Stimulated activated CD4-positive, alpha-beta T cell treated with anti-CD3 and anti-CD28 coated beads, Interleukin-1b, Interleukin-23, amount 100 ng/mL, for 4 hours (primary cell): ENCODE results near the gene CACNA1H.
"Not testable (repeated sequence)": the region's sequence is repeated elsewhere in the genome, so short reads cannot be mapped to it uniquely, and the experiment has no call there.

Source experiments
- DNase-seq, 2 donors: peaks; one replicate each; pipeline ENCODE4 v3.0.0-alpha.2; 2020; ENCODE audit warnings: low read depth in 2 of 2

The CACNA1H gene

DNA sequence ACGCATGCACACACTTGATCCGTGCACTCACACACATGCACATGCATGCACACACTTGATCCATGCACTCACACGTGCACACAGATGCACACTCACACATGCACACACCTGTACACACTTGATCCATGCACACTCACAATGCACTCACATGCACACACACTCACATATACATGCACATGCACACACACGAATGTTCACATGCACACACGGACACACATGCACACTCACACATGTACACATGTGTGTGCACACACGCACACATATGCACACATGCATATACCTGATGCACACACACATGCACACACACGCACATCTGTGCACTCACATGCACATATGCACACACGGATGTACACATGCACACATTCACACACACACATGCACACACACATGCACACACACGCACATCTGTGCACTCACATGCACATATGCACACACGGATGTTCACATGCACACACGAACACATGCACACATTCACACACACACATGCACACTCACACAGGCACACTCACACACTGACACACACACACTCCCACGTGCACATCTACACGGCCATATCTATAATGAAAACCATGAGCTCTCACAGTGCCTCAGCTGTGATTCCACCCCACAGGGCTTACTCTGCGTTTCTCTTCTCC is 95.1 kb downstream of the CACNA1H start:
- DNase-seq, result not testable (repeated sequence)

DNA sequence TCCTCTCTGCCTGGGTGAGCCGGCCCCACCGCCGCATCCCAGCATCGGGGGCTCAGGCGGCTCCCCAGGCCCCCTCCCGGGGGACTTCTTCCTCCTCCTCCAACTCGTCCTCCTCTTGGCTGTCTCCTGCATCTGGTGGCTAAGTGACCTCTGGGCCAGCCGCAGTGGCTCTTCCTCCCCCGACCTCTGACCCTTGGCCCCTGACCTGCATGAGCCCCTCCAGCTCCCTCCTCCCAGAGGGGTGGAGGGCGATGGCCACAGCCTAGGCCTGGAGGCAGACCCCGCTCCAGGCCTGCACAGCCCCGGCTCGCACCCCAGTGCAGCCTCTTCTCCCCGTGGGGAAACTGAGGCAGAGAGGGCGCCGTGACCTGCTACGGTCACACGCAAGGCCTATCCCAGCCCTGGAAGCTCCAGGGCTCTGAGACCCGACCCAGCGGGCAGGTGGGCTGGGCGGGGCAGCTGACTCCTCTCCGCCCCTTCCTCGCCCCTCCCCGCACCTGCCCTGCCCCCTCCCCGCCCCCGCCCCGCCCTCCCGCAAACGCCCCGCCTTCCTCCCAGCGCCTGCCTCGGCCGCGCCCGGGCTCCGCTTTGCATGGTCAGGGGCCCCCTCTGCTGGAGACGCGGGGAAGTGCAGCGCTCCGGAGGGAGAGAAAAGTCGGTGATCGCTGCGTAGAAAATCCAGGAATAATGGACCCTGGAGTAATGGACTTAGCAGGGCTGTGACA is 96.3 kb downstream of the CACNA1H start:
- not testable (repeated sequence) for DNase-seq

DNA sequence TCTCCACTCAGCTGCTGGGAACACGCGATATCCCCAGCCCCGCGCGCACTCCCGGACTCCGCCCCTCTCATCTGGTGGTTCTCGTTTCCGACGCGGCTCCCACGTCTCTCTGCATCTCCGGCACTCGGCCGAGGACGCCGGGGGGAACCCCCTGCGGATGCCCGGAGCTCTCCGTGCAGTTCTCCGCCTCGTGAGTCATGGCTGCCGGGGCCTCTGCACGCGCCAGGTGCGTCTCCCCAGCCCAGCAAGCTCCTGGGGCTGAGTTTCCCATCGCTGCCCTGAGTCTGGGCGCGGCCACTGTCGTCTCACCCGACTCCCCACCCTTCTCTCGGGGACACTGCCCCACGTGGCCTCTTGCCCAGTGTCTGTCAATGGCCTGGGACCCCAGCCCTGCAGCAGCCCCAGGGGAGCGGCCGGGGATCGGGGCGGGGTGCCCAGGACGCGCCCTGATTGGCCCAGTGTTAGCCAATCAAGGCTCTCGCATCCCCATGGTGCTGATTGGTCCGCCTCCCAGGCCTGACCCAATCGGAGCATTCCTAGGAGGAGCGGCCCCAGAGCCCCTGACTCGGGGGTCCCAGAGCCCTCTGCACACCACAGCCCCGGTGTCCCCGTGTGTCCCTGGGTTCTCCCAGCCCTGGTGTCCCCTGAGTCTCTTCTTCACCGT is 100.9 kb downstream of the CACNA1H start:
- DNase-seq, result not testable (repeated sequence)

DNA sequence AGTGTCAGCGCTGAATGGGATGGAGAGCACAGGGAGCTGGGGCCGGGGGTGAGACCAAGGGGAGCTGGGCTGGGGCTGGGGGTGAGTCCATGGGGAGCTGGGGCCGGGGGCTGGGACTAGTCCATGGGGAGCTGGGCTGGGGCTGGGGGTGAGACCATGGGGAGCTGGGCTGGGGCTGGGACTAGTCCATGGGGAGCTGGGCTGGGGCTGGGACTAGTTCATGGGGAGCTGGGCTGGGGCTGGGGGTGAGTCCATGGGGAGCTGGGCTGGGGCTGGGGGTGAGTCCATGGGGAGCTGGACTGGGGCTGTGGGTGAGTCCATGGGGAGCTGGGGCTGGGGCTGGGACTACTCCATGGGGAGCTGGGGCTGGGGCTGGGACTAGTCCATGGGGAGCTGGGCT is 101.9 kb downstream of the CACNA1H start:
- not testable (repeated sequence) for DNase-seq

DNA sequence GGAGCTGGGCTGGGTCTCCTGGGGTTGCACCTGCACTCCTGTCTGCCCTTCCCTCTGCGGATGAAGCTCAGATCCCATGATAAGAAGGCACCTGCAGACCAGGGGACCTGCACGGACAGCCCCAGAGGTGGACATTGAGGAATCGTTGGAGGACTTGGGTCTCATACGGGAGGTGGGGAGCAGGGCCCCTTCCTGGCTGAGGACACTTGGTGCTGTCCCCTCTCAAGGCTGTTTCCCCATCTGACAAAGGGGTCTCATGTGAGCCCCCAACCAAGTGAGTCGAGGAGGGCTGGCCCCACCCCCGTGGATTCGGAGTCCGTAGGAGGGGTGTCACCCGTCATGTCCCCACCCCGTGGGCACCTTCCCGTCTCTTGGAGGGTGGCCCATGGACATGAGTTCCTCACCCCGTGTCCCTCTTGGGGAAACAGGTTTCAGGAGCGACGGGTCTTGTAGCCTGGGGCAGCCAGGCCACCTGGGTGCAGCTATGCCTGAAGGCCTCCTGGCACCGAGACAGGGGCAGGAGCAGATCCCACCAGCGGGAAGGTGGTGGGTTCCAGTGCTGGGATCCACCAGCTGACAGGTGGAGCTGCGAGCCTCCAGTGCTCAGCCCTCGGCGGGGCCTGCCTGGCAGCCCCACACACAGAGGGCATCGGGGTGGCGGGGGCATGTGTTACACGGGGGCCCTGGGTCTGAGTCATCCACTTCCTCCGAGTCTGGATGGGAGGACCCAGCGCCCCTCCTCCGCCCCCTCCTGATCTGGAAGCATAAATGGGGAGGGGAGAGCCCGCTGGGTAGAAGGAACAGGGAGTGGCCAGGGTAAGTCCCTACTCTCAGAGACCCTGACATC is 102.6 kb downstream of the CACNA1H start, which contains the start of gene TPSD1:
TPSD1 (plus strand) TSS at position 794 of the 847 bp plus-strand sequence. CDS start 212 bp downstream, outside the sequence.
- not testable (repeated sequence) for DNase-seq

DNA sequence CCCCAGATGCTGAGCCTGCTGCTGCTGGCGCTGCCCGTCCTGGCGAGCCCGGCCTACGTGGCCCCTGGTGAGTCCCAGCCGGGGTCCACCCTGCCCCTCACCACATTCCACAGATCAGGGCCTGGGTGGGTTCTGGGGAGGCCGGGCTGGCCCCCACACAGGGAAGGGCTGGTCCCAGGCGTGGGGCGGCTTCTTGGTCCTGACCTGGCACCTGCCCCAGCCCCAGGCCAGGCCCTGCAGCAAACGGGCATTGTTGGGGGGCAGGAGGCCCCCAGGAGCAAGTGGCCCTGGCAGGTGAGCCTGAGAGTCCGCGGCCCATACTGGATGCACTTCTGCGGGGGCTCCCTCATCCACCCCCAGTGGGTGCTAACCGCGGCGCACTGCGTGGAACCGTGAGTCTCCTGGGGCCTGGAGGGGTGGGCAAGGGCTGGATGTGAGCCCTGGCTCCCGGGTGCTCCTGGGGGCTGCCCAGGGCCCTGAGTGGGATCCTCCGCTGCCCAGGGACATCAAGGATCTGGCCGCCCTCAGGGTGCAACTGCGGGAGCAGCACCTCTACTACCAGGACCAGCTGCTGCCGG is 103.5 kb downstream of the CACNA1H start:
- DNase-seq, result not testable (repeated sequence)

DNA sequence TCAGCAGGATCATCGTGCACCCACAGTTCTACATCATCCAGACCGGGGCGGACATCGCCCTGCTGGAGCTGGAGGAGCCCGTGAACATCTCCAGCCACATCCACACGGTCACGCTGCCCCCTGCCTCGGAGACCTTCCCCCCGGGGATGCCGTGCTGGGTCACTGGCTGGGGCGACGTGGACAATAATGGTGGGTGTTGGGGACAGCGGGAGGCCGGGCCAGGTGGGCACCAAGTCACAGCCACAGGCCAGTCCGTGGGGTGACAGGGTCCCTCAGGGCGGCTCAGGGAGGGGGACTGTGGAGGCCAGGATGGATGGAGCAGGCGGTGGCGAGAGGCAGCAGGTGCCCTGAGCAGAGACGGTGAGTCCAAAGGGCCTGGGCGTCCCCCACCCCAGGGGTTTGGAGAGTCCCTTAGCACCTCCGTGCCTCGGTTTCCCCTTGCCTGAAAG is 104.0 kb downstream of the CACNA1H start:
- no peak for DNase-seq

DNA sequence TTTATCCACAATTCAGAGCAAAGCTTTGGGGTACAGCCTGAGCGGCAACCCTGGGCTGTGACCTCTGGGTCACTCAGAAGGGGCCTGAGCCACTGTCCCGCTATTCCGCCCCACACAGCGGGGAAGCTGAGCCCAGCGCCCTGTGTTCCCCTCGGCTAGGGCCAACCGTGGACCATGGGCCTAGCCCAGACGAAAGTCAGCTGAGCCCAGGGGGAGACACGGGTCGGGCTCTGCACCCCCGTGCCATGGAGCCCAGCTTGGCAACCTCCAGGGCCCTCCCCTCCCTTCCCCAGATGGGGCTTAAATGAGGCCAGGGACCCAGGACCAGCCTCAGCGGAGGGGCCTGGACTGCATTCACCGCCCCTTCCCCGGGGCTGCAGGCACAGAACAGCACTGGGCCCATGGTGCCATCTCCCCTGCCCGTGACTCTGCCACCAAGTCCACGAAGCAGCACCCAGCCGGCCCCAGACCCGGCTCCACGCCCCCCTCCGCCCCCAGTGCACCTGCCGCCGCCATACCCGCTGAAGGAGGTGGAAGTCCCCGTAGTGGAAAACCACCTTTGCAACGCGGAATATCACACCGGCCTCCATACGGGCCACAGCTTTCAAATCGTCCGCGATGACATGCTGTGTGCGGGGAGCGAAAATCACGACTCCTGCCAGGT is 104.8 kb downstream of the CACNA1H start:
- no peak for DNase-seq

DNA sequence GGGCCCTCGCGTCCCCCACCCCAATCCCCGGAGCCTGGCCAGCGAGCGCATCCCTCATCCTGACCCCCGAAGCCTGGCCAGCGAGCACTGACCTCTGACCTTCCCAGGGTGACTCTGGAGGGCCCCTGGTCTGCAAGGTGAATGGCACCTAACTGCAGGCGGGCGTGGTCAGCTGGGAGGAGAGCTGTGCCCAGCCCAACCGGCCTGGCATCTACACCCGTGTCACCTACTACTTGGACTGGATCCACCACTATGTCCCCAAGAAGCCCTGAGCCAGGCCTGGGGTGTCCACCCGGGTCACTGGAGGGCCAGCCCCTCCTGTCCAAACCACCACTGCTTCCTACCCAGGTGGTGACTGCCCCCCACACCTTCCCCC is 105.3 kb downstream of the CACNA1H start:
- DNase-seq, result no peak

DNA sequence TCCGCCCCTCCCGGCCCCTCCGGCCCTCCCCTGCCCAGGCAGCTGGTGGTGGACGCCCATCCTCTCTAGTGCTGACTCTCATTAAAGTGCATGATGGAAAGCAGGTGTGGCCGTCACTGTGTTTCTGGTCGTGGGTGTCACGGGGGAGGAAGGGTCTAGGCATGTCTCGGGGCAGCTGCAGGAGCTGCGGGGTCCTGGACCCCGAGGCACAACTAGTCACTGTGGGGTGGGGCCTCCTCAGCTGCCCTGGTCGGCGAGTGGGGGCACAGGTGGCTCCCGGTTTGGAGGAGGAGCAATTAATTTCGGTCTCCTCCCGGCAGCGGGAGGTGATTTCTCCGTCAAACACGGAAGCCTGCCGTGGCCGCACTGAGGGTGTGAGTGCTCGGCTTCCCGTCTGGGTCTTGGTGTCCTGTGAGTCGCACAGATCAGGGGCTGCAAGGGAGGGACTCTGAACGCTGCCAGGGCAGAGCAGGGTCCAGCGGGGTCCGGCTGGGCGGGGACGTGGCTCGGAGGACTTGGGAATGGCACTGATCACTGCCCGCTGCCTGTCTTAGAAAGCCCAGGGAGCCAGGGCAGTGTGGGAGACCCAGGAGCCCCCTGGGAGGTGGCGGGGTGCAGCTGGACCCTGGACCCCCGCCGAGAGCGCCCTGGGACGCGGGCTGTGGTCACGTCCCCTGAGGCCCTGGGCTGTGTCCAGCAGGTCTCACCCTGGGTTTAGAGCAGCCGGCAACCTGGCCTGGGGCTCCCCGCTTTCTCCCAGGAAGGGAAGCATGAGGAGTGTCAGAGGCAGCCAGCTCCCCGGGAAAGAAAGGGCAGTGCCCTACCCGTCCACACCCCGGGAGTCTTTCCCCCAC is 106.2 kb downstream of the CACNA1H start:
- no peak for DNase-seq

DNA sequence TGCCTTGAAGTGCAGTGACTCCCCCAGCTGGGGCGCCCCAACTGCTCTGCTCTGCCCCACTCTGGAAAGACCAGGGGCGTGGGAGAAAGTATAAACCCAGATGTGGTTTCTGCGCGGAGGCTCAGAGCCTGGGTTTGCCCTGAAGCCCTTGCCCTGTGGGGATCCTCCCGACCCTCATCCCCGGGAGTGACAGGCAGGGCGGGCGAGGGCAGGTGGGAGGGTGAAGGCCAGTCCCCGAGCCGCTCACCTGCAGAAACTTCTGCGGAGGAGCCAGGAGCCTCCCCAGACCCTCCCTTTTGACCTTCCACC is 106.8 kb downstream of the CACNA1H start:
- no peak for DNase-seq

DNA sequence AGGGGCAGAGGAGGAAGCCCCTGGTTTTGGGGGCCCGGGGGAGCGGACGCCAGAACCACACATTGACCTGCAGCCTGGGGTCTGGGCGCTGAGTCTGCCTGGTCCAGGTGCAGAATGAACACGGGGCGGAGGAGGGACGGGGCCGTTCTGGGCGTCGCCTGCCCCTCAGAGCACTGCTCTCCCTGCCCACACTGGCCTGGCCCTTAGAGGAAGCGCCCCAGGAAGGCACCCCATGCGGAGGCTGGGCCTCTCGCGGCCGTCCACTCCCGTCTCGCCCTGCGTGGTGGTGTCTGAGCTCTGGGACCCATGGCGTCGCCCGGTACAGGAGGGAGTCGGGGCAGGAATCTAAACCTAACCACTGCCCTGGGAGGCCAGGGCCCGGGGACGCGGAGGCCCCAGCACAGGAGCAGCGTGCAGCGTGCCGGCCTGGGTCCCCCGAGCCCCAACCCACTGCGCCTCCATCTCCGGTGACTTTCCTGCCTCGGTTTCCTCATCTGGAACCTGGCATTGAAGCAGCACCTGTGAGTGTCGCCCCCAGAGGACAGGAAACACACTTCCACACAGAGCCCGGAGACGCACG is 107.3 kb downstream of the CACNA1H start:
- no peak for DNase-seq

DNA sequence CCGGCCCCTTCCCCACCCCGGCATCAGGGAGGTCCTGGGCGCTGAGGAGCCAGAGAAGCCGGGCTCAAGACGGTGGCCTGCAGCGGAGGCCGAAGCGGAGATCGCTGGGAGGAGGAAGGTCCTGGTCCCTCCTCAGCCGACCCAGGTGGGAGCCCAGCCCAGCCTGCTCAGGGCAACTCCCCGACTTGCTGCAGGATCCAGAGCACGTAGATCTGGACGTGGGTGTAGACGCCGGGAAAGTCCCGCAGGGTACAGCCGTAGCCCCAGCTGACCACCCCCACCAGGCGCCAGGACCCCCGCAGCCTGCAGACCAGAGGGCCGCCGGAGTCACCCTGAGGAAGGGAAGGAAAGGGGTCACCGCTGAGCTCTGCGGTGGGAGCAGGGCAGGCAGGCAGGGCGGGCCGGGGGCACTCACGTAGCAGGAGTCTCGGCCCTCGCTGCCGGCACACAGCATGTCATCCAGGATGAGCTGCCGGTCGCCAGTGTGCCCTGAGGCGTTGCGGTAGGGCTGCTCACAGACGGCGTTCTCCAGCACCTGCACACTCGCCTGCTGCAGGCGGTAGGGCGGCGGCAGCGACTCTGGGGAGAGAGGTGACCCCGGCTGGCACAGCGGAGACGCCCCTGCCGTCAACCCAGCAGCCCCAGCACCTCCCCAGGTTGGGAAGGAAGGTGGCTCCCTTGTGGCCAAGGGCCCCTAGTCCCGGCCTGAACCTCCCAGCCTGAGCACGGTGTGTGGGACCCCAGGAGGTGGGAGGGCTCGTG is 108.4 kb downstream of the CACNA1H start:
- DNase-seq, result no peak

DNA sequence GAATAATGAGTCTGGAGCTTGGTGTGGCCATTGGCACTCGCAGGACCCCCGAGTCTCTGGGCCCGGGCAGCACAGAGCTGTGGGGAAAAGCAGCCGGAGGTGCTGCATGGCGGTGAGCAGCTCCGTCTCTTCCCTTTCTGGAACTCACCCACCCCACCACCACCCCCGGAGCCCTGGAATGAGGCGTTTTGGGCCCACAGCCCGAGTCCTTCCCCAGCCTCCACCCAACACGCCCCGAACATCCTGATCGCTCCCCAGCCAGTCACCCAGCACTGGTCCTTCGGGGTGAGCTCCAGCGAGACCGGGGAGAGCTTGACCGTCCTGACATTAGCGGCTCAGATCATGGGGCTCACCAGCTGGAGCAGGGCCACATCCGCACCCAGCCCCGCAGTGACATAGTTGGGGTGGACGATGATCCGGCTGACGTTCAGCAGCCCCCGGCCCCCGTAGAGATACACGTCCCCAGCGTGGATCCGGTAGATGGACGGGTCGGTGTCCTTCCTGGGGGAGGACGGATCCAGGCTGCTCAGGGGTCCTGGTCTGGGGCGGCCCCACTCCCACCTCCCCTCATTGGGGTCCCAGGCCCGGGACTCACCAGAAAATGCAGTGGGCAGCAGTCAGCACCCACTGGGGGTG is 109.4 kb downstream of the CACNA1H start:
- DNase-seq, result no peak

DNA sequence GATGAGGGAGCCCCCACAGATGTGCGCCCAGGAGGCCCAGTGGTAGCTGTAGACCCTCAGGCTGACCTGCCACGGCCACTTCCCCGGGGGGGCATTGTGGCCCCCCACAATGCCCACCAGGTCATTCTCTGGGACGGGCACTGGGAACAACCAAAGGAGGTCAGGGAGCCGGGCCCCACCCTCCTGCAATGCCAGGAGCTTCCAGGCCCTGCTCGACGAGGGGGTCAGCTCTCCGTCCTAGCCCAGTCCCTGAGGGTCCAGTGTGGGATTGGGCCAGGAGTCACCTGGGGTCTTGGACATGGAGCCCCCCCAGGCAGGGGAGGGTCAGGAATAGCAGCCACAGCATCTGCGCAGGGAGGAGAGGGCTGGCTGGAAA is 109.9 kb downstream of the CACNA1H start:
- DNase-seq, result no peak

DNA sequence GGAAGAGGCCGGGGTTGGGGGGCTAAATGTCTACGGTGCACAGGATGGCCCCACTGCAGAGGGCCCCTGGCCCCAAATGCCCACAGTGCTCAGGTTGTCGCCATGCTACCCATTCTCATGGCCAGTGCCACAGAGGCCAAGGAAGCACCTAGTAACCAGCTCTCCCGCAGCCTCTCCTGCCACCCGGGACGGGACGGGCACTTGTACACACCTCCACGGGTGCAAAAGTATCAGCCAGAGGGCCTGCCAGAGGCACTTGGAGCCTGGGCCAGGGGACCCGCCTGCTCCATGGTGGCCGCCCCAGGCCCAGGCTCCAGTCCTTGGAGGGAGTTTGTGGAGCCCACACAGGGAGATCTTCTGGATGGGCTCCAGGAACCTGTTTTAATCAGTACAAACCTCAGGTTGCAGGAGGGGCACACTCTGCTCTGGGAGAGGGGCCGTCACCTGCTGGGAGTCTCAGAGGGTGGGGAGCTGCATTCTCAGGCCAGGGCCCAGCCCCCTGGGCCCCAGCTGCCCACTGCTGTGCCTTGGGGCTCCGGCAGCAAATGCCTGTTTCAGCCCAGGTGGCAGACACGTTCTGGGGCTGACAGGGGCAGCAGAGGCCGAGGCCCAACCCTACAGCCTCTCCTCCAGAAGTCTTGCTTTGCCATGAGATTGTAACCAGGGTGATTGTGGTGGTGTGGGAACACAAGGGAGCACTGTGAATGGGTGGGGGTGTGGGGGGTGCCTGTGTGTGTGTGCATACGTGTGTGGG is 110.9 kb downstream of the CACNA1H start:
- DNase-seq, result no peak

DNA sequence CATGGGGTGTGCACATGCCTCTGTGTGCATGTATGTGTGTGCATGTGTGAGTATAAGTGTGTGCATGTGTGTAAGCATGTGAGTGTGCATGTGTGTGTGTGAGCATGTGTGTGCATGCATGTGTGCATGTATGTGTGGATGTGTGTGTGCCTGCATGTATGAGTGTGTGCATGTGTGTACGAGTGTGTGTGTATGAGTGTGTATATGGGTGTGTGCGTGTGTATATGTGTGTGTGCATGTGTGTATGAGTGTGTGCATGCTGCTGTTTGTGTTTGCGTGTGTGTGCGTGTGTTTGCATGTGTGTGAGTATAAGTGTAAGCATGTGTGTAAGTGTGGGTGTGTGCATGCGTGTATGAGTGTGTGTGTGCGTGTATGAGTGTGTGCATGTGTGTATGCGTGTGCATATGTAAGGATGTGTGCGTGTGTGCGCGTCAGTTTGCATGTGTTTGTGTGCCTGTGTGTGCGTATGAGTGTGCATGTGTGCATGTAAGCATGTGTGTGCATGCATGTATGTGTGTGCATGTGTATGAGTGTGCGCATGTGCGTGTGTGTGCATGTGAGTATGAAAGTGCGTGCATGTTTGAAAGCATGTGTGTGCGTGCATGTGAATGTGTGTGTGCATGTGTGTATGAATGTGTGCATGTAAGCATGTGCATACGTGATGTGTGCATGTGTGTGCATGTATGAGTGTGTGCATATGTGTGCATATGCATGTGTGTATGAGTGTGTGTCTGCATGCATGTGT is 111.6 kb downstream of the CACNA1H start:
- no peak for DNase-seq
